Stimulated activated memory B cell treated with anti-CD40 and anti-IgM and Interleukin-4, amounts not matched to agents 10 μg/mL and 1 μg/mL and 100 μg/mL, for 72 hours (primary cell): ENCODE measurements around the gene SAMMSON.

Experiments
- ATAC-seq: fragments of 150-1000 bp; cut with Tn5 transposase; 2 replicates; pipeline ENCODE4 v1.10.0; 2021
- H3K27ac Mint-ChIP-seq: one replicate; pipeline ENCODE4 v1.8.0; 2022; ENCODE audit warnings: mild to moderate bottlenecking, mixed read lengths
- H3K27me3 Mint-ChIP-seq: one replicate; pipeline ENCODE4 v1.8.0; 2022; ENCODE audit warnings: mixed read lengths
- H3K36me3 Mint-ChIP-seq: one replicate; pipeline ENCODE4 v1.8.0; 2022; ENCODE audit warnings: mixed read lengths
- H3K4me1 Mint-ChIP-seq: one replicate; pipeline ENCODE4 v1.8.0; 2022; ENCODE audit warnings: mixed read lengths
- H3K4me3 Mint-ChIP-seq: one replicate; pipeline ENCODE4 v1.8.0; 2022; ENCODE audit warnings: mild to moderate bottlenecking, moderate library complexity, mixed read lengths
- H3K9me3 Mint-ChIP-seq: one replicate; pipeline ENCODE4 v1.8.0; 2022; ENCODE audit warnings: mixed read lengths

The SAMMSON gene

DNA sequence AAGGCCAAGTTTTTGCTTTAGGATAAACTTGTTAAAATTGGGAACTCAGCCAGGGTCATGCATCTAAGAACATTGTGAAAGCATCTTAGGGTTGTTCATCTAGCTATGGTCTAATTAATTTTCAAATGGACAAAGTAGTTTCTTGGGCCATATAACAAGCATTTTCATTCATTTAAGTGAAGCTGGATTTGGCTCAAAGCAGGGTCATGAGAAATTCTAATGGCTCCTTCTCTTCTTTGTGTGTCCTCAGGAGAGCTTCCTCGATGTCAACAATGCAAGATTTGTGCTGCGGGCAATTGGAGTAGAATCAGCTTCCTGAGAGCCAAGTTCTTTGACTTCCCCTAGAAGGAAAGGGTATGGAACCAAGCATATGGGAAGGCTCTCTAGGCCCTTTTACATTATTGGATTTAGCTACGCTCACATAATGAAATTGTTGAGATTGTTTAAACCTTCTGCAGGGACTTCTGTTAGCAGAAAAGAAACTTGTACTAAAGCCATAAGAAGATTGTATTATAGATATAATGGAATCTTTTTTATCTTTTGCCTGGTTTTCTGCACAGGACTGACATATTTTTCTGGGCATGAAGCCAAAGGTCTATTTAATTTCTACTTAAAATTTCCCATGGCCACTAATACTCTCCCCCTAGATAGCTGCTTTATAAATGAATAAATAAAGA is 1.8 kb upstream of the SAMMSON start:
- no peak overlapping the region for H3K27ac Mint-ChIP-seq
- H3K4me3 Mint-ChIP-seq: no peak overlapping the region
- no peak for ATAC-seq
- no peaks in the 10 kb centered on the region for H3K4me1 Mint-ChIP-seq
- no peaks in the 10 kb centered on the region for H3K9me3 Mint-ChIP-seq
- H3K27me3 Mint-ChIP-seq: no peaks in the 10 kb centered on the region
- H3K36me3 Mint-ChIP-seq: no peaks in the 10 kb centered on the region

DNA sequence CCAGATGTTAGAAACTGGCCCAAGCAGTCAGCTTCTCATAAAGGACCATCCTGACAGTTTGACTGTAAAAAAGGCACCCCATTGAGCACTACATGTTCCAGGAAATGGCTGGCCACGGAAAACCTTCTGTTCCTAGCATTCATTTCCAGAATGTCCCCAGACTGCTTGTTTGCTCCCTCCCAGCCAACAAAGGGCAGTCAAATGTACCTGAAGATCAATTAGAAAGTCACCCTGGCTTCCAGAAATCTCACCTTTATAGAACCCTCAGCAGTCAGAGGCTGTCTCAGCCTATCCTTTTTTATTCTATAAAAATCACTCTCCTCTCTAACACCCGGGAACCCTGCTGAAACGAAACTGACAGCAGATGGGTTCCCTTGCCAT is 784 bp upstream of the SAMMSON start:
- ATAC-seq: no peak
- Mint-ChIP-seq H3K27me3 (no peaks in the 10 kb centered on the region), H3K4me1 (no peaks in the 10 kb centered on the region), H3K27ac (no peak overlapping the region), H3K9me3 (no peaks in the 10 kb centered on the region), H3K4me3 (no peak overlapping the region), H3K36me3 (no peaks in the 10 kb centered on the region)

DNA sequence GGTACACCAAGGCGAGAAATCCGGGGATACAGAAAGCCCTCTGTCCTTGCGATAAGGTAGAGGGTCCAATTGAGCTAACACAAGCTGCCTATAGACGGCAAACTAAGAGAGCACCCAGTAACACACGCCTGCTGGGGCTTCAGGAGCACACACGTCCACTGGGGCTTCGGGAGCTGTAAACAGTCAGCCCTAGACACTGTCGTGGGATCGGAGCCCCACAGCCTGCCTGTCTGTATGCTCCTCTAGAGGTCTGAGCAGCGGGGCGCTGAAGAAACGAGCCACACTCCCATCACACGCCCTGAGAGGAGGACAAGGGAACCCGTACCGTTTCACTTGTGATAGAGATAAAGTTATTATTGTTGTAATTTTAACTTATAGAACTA is 486 bp downstream of the SAMMSON start:
- Mint-ChIP-seq H3K4me1 (no peaks in the 10 kb centered on the region), H3K9me3 (no peaks in the 10 kb centered on the region), H3K36me3 (no peaks in the 10 kb centered on the region), H3K27ac (no peak overlapping the region), H3K27me3 (no peaks in the 10 kb centered on the region), H3K4me3 (no peak overlapping the region)
- ATAC-seq: no peak

DNA sequence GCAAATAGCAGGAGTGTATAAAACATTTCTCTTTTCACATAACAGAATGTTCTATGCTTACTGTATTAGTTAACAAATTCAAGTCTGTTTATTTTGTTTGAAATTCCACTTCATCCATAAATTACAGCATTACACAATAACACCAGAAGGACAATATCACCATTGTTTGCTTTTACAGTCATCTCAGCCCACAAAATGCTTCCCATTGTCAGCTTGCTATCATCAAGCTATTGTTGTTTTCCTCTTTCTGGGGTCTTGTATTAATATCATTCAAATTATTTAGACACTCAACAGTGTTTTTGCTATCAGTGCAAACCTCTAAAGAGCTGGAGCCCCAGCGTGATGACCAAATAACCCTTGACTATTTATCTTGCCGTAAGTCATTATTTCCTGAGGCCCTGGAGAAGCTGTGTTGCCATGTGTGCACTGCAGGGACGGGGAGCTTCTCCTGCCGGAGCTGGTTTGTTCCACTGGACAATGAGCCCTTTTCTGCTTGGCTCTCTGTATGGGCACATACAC is 1.1 kb downstream of the SAMMSON start:
- Mint-ChIP-seq H3K9me3 (no peaks in the 10 kb centered on the region), H3K4me1 (no peaks in the 10 kb centered on the region), H3K36me3 (no peaks in the 10 kb centered on the region), H3K27me3 (no peaks in the 10 kb centered on the region), H3K4me3 (no peak overlapping the region), H3K27ac (no peak overlapping the region)
- no peak for ATAC-seq

DNA sequence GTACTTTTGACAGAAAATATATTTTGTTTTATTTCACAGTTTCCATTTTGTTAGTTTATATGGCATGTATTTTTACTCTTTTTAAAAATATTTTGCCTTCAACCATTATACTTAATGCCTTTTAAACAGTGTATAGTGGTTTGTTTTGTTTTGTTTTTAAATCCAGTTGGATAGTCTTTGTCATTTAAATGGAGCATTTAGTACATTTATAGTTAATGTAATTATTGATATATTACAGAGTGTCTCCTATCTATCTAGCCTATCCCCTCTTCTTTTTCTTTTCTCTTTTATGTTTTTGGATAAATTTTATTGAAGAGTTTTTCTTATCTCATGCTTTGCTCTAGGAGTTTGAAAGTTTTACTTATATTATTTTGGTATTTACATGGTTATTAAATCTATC is 3.6 kb downstream of the SAMMSON start:
- no peaks in the 10 kb centered on the region for H3K9me3 Mint-ChIP-seq
- H3K36me3 Mint-ChIP-seq: no peaks in the 10 kb centered on the region
- H3K27ac Mint-ChIP-seq: no peak overlapping the region
- ATAC-seq: no peak
- H3K4me3 Mint-ChIP-seq: no peak overlapping the region
- H3K27me3 Mint-ChIP-seq: no peaks in the 10 kb centered on the region
- no peaks in the 10 kb centered on the region for H3K4me1 Mint-ChIP-seq

DNA sequence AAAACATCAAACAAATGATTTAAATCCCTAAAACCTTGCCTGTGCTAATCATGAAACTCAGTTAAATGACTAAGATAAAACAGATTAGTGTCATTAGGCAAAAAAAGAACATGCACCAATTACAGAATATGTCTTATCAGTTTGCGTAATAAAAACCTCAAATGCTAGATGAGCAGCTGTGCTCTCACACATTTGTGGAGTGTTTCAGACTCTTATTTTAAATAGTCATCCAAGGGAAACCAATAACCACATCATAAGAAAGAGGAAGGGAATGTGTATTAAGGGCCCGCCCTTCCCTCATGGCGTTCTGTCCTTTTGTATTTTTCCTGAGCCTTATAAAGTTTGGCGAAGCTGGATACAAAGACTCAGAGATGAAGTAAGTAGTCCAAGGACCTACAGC is 6.6 kb downstream of the SAMMSON start:
- Mint-ChIP-seq H3K36me3 (no peaks in the 10 kb centered on the region), H3K4me1 (no peaks in the 10 kb centered on the region), H3K9me3 (peaks cover 4% of the 10 kb centered on the region), H3K27me3 (no peaks in the 10 kb centered on the region), H3K4me3 (no peak overlapping the region), H3K27ac (no peak overlapping the region)
- ATAC-seq: no peak

DNA sequence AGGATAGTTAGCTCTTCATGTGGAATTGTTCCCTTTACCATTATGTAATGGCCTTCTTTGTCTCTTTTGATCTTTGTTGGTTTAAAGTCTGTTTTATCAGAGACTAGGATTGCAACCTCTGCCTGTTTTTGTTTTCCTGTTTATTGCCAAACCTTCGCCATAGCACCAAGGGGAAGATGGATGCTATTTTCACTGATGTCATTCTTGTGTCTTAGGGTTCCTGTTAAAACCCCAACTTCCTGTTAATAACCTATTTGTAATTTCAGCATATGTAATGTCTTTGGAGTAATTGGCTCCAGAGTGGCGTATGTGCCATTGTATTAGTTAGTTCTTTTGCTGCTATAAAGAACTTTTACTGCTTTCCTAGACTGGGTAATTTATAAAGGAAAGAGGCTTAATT is 10.8 kb downstream of the SAMMSON start:
- Mint-ChIP-seq H3K27ac (no peak overlapping the region), H3K36me3 (no peaks in the 10 kb centered on the region), H3K4me3 (no peak overlapping the region), H3K4me1 (no peaks in the 10 kb centered on the region), H3K27me3 (no peaks in the 10 kb centered on the region), H3K9me3 (peaks cover 4% of the 10 kb centered on the region)
- ATAC-seq: no peak

DNA sequence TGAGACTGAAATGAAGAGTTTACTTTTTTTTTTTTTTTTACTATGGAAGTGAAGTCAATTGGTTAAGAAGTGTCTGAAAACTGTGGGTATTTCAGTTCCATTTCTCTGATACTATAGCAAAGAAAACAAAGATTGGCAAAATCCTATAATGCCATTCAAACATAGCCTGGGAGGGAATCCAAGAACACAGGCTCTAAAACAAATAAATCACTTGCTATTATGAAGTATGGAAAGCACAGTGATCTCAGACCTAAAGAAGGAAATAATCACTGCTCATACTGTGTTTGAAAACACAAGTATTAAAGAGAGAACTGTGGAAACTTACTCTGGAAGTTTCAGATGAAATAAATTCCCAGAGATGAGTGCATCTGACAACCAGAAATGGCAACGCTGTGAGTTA is 12.0 kb downstream of the SAMMSON start:
- Mint-ChIP-seq H3K4me1 (no peaks in the 10 kb centered on the region), H3K27ac (no peak overlapping the region), H3K9me3 (peaks cover 4% of the 10 kb centered on the region), H3K4me3 (no peak overlapping the region), H3K27me3 (no peaks in the 10 kb centered on the region), H3K36me3 (no peaks in the 10 kb centered on the region)
- no peak for ATAC-seq

DNA sequence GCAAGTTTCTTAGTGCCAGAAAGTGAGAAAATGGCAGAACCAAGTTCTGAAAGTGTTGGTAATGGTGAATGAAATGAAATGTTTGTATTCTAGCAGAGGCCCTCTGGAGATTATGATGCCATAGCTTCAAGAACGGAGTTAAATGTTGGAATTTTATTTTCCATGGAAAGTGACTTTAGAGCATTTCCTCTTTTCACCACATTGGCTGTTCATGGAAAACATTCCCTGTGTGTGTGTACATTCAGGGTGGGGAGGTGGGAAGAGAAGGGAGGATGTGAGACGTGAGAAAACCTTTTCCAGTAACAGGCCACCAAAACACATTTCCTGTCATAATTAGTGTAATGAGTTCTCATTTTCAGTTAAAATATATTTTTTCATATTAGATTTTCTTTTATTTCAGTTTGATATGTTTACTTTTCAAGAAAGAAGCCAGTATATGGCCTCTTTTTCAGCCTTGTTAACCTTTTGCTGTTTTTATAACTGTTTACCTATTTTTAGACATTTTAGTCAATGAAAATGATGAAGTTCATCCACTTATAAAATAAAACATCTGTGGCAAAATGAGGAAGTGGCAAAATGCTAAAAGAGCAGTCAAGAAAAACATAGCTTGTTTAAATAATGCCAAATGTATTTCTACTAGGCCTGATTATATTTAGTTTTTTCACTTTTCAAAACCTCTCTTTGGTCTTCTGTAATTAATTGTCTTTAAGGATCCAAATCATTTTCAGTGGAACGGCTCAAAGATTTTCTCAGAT is 21.6 kb downstream of the SAMMSON start:
- Mint-ChIP-seq H3K27ac (no peak overlapping the region), H3K9me3 (peaks cover 2% of the 10 kb centered on the region)
- no peak for ATAC-seq

DNA sequence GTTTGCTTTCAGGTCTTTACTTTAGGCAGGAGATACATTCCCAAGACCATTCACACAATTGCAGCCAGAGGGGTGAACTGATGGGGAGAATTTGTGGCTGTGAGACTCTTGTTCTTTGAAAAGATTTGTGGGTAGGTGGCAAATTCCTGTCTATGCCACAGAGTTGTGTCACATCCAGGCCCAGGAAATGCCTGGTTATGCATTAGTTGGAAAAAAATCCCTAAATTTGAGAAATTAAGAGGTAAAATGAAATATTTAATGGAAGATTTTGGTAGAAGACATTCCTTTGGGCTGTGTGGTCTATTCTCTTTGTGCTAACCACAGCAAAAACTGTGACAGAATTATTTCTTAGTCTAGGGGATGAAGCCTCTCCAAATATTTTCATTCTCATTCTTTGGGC is 28.8 kb downstream of the SAMMSON start:
- H3K4me3 Mint-ChIP-seq: no peak overlapping the region
- H3K9me3 Mint-ChIP-seq: peaks cover 2% of the 10 kb centered on the region
- no peak overlapping the region for H3K27ac Mint-ChIP-seq
- H3K4me1 Mint-ChIP-seq: no peaks in the 10 kb centered on the region
- ATAC-seq: no peak
- H3K36me3 Mint-ChIP-seq: no peaks in the 10 kb centered on the region
- peaks cover 8% of the 10 kb centered on the region for H3K27me3 Mint-ChIP-seq

More for the DNA sequence above, 21.6 kb downstream of the SAMMSON start:
- Mint-ChIP-seq H3K27me3 (no peaks in the 10 kb centered on the region), H3K4me3 (no peak overlapping the region), H3K36me3 (no peaks in the 10 kb centered on the region), H3K4me1 (no peaks in the 10 kb centered on the region)

DNA sequence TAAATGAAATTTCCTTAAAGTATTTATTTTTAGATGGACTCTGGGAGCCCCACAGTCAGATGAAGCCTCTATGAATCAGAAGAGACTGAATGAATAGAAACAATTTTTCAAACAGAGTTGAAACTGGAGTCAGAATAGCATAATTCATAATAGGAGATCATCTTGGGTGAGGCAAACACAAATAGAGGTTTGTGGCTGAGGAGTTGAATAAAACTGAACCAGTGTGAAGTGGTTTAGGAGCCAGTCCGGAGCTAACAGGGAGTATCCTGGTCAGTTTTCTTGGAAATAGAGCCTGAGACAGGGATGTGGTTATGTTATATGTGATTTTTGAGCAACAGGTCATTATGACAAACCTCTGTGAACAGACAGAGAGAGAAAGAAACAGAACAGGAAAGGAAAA is 39.2 kb downstream of the SAMMSON start:
- Mint-ChIP-seq H3K4me1 (no peaks in the 10 kb centered on the region), H3K36me3 (no peaks in the 10 kb centered on the region), H3K4me3 (no peak overlapping the region), H3K9me3 (peaks cover 2% of the 10 kb centered on the region), H3K27me3 (no peaks in the 10 kb centered on the region), H3K27ac (no peak overlapping the region)
- no peak for ATAC-seq

DNA sequence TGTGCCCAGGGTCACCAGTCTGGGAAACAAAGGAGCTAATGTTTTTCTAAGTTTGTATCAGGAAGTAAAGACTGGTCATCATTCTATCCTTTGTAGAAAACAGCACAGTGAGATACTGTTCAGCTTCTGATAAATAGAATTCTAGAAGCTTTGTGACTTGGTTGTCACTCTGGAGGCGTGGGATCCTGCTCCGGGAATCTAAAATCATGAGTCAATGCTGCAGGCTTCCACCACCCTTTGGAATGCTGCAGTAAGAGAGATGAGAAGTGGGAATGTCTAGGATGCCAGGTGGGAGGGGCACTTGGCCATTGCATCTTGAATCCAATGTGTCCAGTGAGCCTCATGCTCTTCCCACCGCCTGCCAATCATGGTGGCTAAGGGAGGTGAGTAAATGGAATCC is 40.9 kb downstream of the SAMMSON start:
- Mint-ChIP-seq H3K36me3 (no peaks in the 10 kb centered on the region), H3K4me1 (no peaks in the 10 kb centered on the region)
- no peak for ATAC-seq

DNA sequence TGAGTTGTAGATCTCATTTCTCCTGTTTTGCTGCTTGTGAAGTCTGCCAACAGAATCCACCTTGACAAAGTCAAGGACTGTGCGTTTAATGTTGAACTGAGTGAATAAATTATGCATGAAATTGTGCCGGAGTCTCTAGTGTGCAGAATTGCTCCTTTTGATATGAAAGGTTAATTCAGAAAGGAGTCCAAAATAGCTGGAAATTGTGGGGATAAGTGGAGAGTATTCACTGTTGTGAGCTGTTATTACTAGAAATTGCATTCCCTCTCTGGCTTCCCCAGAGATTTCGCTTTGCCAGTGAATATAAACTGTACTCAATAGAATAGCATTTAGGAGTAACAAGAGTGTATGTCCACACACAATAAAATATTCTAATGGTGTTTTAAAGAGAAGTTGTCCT is 43.1 kb downstream of the SAMMSON start:
- H3K36me3 Mint-ChIP-seq: no peaks in the 10 kb centered on the region
- no peaks in the 10 kb centered on the region for H3K4me1 Mint-ChIP-seq
- H3K27ac Mint-ChIP-seq: no peak overlapping the region
- H3K4me3 Mint-ChIP-seq: no peak overlapping the region
- peaks cover 2% of the 10 kb centered on the region for H3K9me3 Mint-ChIP-seq
- no peaks in the 10 kb centered on the region for H3K27me3 Mint-ChIP-seq
- no peak for ATAC-seq

More for the DNA sequence above, 40.9 kb downstream of the SAMMSON start:
- peaks cover 2% of the 10 kb centered on the region for H3K9me3 Mint-ChIP-seq
- H3K27ac Mint-ChIP-seq: no peak overlapping the region
- H3K27me3 Mint-ChIP-seq: no peaks in the 10 kb centered on the region
- H3K4me3 Mint-ChIP-seq: no peak overlapping the region

DNA sequence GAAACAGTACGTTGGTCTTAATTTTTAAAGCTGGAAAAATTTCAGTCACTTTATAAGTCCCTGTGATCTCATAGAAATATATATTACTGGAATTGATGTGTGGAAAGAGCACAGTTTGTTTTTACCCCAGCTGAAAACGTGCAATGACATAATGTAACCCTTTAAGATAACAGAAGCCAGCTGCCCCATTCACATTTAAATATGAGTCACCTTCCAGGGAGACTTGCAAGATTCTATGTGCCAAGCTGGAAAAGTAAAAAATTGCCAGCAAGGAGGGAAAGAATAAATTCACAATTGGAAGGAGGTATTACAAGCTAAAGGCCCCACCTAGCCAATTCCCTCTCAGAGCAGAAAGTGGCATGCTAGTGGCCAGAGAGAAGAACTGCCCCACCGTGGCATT is 50.2 kb downstream of the SAMMSON start:
- Mint-ChIP-seq H3K27me3 (no peaks in the 10 kb centered on the region), H3K9me3 (no peaks in the 10 kb centered on the region)

DNA sequence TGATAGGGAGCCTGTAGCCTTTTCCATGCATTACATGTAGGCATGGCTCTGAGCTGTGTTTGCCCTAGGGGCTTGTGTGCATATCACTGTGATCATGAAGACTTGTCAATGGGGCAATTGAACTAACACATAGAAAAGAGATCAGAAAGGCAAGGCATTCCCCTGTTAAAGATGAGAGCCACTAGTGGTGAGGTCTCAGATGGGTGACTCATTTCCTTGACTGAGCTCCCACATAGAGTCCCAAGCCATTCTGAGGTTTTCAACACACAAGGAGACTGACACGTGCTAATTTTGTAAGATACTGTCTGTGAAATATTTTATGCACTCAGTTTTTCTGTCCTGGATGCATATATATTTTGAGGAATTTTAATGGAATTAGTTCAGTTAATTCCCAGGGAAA is 53.8 kb downstream of the SAMMSON start:
- no peaks in the 10 kb centered on the region for H3K27me3 Mint-ChIP-seq
- no peaks in the 10 kb centered on the region for H3K4me1 Mint-ChIP-seq
- no peak overlapping the region for H3K27ac Mint-ChIP-seq
- no peaks in the 10 kb centered on the region for H3K9me3 Mint-ChIP-seq
- ATAC-seq: no peak
- no peak overlapping the region for H3K4me3 Mint-ChIP-seq
- no peaks in the 10 kb centered on the region for H3K36me3 Mint-ChIP-seq

More for the DNA sequence above, 50.2 kb downstream of the SAMMSON start:
- no peak overlapping the region for H3K4me3 Mint-ChIP-seq
- H3K36me3 Mint-ChIP-seq: no peaks in the 10 kb centered on the region
- H3K27ac Mint-ChIP-seq: no peak overlapping the region
- H3K4me1 Mint-ChIP-seq: no peaks in the 10 kb centered on the region
- no peak for ATAC-seq

DNA sequence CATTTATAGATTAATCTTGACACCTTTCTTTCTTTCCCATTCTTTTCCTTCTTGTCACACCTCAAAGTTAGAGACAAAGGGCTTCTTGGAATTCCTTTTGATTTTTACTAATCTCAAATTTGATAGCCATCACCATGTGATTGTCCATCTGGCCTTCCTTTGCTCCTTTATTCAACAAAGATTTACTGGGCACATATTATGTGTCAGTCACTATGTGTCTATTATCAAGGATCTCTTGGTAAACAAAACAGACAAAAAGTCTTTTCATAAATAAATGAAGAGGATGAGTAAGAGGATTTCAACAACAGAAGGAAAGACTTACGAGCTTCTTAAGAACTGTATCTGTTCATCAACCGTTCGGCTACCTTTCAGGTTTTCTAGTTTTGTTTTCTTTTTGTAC is 56.5 kb downstream of the SAMMSON start:
- Mint-ChIP-seq H3K27me3 (no peaks in the 10 kb centered on the region), H3K4me3 (no peak overlapping the region), H3K36me3 (no peaks in the 10 kb centered on the region), H3K27ac (no peak overlapping the region), H3K4me1 (no peaks in the 10 kb centered on the region), H3K9me3 (no peaks in the 10 kb centered on the region)
- no peak for ATAC-seq
